ENCODE data around the gene DACT2. TPM values are rescaled to one million over a fixed set of nuclear protein-coding genes. Genes with fewer than 3 reads are reported as not detected.

Gene DACT2
- total RNA-seq, 6 experiments from 2014 or later: not detected

- peaks cover 80% of the 10 kb centered on the region for H3K9me3 Mint-ChIP-seq
- no peak for TF ChIP-seq CTCF (IDR thresholded peaks at IDR 0.05)
- no peak for DNase-seq
- H3K4me1 Mint-ChIP-seq (ENCODE audit: low read depth): no peaks in the 10 kb centered on the region
- H3K27me3 Mint-ChIP-seq (ENCODE audit: insufficient read depth): no peaks in the 10 kb centered on the region; the same call in 1 of the 2 replicates
- peaks cover 14% of the 10 kb centered on the region for H3K36me3 Mint-ChIP-seq (ENCODE audit: low read depth)
- no peak overlapping the region for H3K4me3 Mint-ChIP-seq
- H3K27ac Mint-ChIP-seq: no peak overlapping the region
These were observed 40.1 kb downstream of the DACT2 start for GRCh38 chr6:168279403-168279935.

- no peak overlapping the region for H3K4me3 Mint-ChIP-seq
- no peak overlapping the region for H3K27ac Mint-ChIP-seq
- no peaks in the 10 kb centered on the region; the same call in 1 of the 2 replicates for H3K27me3 Mint-ChIP-seq (ENCODE audit: insufficient read depth)
- DNase-seq: no peak
- TF ChIP-seq CTCF (IDR thresholded peaks at IDR 0.05): no peak
- peaks cover 80% of the 10 kb centered on the region for H3K9me3 Mint-ChIP-seq
- H3K4me1 Mint-ChIP-seq (ENCODE audit: low read depth): no peaks in the 10 kb centered on the region
- H3K36me3 Mint-ChIP-seq (ENCODE audit: low read depth): peaks cover 14% of the 10 kb centered on the region
These were observed 40.7 kb downstream of the DACT2 start for GRCh38 chr6:168278904-168279303.

GRCh38 chr6:168277274-168277669, 42.3 kb downstream of the DACT2 start:
- no peaks in the 10 kb centered on the region; the same call in 1 of the 2 replicates for H3K27me3 Mint-ChIP-seq (ENCODE audit: insufficient read depth)
- H3K4me3 Mint-ChIP-seq: no peak overlapping the region
- peaks cover 74% of the 10 kb centered on the region for H3K9me3 Mint-ChIP-seq
- no peaks in the 10 kb centered on the region for H3K4me1 Mint-ChIP-seq (ENCODE audit: low read depth)
- DNase-seq: no peak
- no peak for TF ChIP-seq CTCF (IDR thresholded peaks at IDR 0.05)
- no peak overlapping the region for H3K27ac Mint-ChIP-seq
- peaks cover 14% of the 10 kb centered on the region for H3K36me3 Mint-ChIP-seq (ENCODE audit: low read depth)

GRCh38 chr6:168276576-168277273, 42.9 kb downstream of the DACT2 start:
- H3K27me3 Mint-ChIP-seq (ENCODE audit: insufficient read depth): peaks cover 1% of the 10 kb centered on the region
- no peak overlapping the region for H3K27ac Mint-ChIP-seq
- no peak for DNase-seq
- H3K4me1 Mint-ChIP-seq (ENCODE audit: low read depth): no peaks in the 10 kb centered on the region
- H3K9me3 Mint-ChIP-seq: peaks cover 71% of the 10 kb centered on the region
- no peak overlapping the region for H3K4me3 Mint-ChIP-seq
- no peak for TF ChIP-seq CTCF (IDR thresholded peaks at IDR 0.05)
- peaks cover 14% of the 10 kb centered on the region for H3K36me3 Mint-ChIP-seq (ENCODE audit: low read depth)

- H3K36me3 Mint-ChIP-seq (ENCODE audit: low read depth): peaks cover 14% of the 10 kb centered on the region
These were observed 44.4 kb downstream of the DACT2 start for GRCh38 chr6:168275168-168275567.

More at GRCh38 chr6:168275168-168275567, 44.4 kb downstream of the DACT2 start:
- Mint-ChIP-seq H3K9me3 (peaks cover 63% of the 10 kb centered on the region), H3K27me3 (ENCODE audit: insufficient read depth) (peaks cover 1% of the 10 kb centered on the region), H3K27ac (no peak overlapping the region), H3K4me3 (no peak overlapping the region), H3K4me1 (ENCODE audit: low read depth) (no peaks in the 10 kb centered on the region)
- DNase-seq: no peak
- TF ChIP-seq CTCF (IDR thresholded peaks at IDR 0.05): no peak

Data from HFFc6 (cell line).